NOMO-1 (cell line): ENCODE results near the gene MS4A2.
A peak's percentile ranks its signal among the peaks of the same experiment; 100 is the strongest.
"Not testable (repeated sequence)": the region's sequence is repeated elsewhere in the genome, so short reads cannot be mapped to it uniquely, and the experiment has no call there.

Experiments
- DNase-seq, 2 experiments: peaks; one replicate each; lab custom pipeline; 2025; ENCODE audit not compliant: unreplicated experiment in 2 of 2; lab: John Stamatoyannopoulos, UW

The MS4A2 gene

DNA sequence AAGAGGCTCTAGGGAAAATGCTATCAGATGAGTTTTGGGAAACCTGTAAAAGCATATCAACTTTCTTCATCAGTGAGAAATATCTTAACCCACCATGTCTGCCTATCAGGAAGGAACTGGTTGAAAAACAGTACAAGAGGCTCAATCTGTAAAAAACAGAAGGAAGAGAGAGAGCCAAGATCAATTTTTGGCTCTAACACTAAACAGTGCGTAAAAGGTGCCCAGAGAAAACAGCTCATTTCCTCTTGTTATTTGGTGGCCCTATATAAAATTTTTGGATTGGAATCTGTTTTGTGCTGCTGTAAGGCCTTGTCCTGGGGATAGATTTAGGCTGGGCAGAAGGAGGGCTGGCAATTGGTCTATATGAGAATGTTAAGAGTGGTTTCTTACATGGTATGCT, 12.1 kb downstream of the MS4A2 start:
- DNase-seq, result no peak

DNA sequence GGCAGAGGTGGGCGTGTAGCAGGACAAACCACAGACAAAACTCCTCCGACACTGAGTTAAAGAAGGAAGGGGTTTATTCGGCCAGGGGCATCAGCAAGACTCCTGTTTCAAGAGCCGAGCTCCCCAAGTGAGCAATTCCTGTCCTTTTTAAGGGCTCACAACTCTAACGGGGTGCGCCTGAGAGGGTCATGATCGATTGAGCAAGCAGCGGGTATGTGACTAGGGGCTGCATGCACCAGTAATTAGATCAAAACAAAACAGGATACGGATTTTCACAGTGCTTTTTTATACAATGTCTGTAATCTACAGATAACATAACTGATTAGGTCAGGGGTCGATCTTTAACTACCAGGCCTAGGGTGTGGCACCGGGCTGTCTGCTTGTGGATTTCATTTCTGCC, 12.9 kb downstream of the MS4A2 start:
- DNase-seq, result not testable (repeated sequence)

DNA sequence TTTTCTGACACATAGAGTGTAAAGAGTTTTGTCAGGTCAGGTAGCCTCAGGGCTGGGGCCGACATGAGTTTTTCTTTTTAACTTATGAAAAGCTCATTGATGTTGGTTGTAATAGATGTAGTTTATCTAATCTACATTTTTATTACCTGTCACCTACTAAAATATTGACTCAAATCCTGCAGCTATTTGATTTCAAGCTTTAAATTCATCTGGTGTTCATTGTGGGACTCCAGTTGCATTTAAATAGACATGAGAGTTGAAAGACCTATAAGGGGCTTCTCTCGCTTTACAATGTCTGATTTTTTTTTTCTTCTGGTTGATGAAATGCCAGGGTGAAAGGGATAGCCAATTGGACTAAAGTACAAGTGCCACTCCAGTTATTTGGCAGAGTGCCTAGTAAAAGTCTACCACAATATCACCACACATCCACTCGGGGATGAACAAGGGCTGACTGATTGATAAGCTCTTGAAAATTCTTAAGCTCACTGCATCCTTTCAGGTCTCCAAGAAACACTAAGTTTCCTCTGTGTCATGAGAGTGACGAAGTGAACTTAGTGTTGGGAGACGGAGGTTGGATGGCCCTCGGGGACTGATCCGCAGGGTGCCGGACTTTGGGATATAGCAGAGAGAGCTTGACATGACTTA, 16.1 kb downstream of the MS4A2 start:
- DNase-seq, result not testable (repeated sequence)

DNA sequence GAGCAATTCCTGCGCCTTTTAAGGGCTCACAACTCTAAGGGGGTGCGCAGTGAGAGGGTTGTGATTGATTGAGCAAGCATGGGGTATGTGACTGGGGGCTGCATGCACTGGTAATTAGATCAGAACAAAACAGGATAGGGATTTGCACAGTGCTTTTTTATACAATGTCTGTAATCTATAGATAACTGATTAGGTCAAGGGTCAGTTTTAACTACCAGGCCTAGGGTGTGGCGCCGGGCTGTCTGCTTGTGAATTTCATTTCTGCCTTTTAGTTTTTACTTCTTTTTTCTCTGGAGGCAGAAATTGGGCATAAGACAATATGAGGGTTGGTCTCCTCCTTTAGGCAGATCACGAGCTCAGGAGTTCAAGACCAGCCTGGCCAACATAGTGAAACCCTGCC, 20.2 kb downstream of the MS4A2 start:
- not testable (repeated sequence) for DNase-seq

DNA sequence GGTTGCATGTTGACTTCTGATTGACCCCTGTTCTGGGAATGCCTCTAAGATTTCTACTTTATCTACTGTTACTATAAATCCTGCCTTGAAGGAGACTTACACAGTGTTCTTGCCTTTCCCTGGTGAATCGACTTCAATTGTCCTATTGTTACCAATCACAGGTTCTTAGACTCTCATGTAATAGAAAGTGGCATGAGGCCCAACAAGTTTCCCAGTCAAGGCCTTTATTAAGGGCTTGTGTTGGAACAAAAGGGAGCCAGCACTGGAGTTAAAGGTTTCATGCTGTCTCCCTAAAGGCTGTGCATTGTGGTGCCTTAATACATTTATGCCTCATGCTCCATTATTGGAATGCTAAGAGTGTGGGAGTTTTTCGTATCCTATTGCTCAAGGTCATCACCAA, 23.3 kb downstream of the MS4A2 start:
- DNase-seq, result no peak

GRCh38 chr11:60116996-60117790, 28.7 kb downstream of the MS4A2 start:
- no peak for DNase-seq

GRCh38 chr11:60118338-60118737, 29.9 kb downstream of the MS4A2 start:
- DNase-seq, result peak; percentile 50 to 77

GRCh38 chr11:60119710-60120109, 31.2 kb downstream of the MS4A2 start:
- peak; percentile 82 to 98 for DNase-seq

GRCh38 chr11:60121264-60121663, 32.8 kb downstream of the MS4A2 start:
- no peak for DNase-seq

- no peak for DNase-seq
These were observed 34.1 kb downstream of the MS4A2 start for GRCh38 chr11:60122414-60123036.

DNA sequence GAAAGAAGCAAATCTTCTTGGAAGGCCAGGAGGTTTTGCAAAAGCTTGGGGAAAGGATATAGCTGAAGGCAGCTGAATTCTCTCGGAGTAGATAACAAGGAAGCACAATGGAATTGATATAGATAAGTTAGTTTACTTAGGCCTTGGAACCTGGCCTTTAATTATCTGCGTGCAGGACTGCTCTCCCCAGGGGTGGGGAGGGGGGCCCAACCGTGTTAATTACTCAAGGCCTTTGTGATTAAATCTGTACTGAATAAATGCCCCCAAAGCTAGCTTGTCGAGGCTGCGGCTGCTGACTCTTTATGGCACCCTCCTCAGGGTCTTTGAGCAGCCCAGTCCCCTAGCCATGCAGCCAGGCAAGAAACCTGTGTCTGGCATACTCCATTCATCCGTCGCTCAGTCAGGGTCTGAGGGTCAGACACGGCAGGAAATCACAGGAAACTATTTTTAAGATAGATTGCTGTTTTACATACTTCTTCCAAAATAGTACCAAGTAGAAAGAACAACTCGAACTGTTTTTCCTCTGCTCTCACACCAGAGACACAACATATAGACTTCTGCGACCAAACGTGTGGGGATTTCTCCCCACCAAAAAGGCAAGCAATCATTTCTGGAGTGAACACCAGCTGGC, 36.5 kb downstream of the MS4A2 start:
- DNase-seq, result no peak

GRCh38 chr11:60125956-60126585, 37.6 kb downstream of the MS4A2 start:
- DNase-seq, result no peak

DNA sequence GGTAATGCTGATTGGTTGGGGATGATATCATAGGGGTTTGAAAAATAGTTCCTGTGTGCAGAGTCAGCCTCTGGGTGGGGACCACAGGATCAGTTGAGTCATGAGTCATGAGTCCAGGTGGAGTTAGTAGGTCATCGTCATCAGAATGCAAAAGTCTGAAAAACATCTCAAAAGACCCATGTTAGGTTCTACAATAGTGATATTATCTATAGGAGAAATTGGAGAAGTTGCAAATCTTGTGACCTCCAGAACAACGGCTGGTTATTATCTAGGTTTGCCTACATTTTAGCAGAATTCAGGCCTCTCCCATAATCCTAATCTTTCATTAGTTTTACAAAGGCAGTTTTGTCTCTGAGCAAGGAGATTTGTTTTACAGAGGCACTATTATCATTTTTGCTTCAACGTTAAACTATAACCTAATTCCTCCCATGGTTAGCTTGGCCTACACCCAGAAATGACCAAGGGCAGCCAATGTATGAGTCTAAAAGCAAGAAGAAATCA, 38.9 kb downstream of the MS4A2 start:
- DNase-seq, result no peak

DNA sequence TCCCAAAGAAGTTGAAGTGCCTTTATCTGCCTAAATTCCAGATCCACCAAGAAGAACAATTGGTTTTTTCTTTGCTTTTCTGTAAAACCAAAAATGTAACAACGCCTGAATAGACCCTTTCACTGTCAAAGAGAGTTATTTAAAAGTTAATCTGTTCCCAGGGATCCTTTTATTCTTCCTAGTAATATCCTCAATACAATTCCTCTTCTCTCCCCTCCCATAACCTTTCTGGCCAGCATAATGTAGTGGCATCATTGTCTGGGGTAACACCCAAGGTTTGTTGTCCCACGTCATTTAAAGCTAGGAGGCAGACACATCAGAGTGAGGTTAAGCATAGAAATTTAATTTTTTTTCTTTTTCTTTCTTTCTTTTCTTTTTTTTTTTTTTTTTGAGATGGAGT, 39.9 kb downstream of the MS4A2 start:
- no peak for DNase-seq

- DNase-seq, result not testable (repeated sequence)
These were observed 40.4 kb downstream of the MS4A2 start for GRCh38 chr11:60128866-60129265.

DNA sequence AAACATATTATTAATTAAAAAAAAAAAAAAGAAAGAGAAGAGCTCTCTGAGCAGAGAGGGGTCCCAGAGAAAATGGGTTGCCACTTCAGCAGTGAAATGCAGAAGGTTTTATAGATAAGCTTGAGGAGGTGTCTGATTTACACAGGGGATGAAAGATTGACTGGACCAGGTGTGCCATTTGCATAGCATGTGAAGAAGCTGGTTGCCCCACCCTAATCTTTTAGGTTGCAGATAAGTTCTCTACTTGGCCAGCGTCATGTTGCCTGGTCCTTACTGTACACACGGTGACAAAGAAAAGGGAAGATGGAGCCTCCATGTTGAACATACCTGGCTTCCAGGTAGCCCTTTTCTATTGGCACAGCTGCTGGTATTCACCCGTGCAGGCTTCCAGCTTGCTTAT, 41.4 kb downstream of the MS4A2 start:
- DNase-seq, result no peak

DNA sequence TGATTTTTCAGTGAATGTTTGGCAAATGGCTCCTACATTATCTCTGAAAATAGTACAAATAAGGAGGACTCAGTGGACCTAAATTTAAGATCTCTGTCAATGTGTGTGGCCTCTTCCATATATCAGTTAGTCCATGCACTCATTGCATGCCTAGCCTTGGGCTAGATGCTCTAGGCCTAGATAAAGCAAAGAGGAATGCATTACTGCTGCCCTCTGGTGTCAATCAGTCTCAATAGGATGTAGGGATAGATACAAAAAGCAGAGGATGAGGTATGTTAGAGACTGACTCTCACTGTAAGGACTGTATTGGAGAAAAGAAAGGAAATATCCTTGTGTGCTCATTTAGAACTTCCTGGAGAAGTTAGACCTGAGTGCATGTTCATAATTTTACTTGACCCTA, 42.0 kb downstream of the MS4A2 start:
- peak; percentile 46 to 75 for DNase-seq

DNA sequence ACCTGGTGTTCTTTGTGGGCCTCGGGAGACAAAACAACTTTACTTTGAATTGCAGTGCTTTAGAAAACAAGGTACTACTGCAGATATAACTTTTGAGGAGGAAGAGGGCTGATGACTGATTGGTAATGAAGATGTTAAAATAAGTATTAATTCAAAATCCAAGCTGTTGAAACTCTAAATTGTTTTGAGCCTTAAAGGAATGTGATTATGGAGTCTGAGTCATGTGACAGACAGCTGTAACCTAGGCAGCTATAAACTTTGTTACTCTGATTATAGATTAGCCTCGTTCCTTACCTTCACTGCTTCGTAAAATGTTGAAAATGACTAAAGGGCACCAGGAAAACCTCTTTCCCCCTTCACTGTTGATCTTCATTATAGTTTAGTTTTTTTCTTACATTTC, 43.4 kb downstream of the MS4A2 start:
- DNase-seq, result no peak

- DNase-seq, result no peak
These were observed 45.5 kb downstream of the MS4A2 start for GRCh38 chr11:60133917-60134316.

DNA sequence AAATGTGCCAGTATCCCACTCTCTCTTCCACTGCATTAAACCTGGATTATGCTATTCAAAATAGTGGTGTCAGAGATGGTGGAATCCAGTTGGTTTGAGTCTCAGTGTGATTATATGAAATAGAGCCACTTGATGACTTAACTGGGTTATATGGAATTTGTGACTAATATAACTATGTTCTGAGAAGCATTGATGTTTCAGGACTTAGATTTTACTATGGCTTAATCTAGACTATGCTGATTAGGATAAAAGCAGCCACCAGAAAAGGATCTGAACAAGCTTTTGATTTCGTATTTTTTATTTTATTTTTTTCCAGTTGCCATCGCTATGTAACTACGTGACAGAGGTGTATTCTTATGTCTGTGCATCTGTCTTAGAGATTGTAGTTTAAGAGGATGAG, 55.3 kb downstream of the MS4A2 start:
- DNase-seq, result no peak

DNA sequence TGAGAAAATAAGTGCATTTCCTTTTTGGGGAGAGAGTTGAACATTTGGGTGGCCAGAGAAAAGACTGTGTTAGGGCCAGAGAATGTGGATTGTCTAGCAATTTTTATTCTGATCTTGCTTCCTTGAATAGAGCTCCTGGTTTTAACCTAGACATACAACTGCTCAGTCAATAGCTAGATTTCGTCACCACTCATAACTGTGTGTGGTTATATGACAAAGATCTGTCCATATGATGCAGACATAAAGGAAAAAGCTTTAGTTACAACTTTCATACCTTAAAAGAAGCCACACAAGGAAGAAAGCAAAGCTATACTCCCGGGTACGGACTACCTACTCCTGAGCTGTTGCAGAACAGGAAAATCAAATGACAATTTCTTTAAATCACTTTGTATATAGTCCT, 57.2 kb downstream of the MS4A2 start:
- DNase-seq, result peak; percentile 22 to 61
